Neural progenitor cell (in vitro differentiated cells): ENCODE results near the gene ADGRD1. TPM values are rescaled to one million over a fixed set of nuclear protein-coding genes. Genes with fewer than 3 reads are reported as not detected.
A peak's percentile ranks its signal among the peaks of the same experiment; 100 is the strongest.

Experiments
- DNase-seq: peaks from one replicate; pipeline ENCODE4 v3.0.0-alpha.2; 2016; ENCODE audit warnings: low spot score
- H2AFZ ChIP-seq: fragments of 200-600 bp; sonication (generic); replicated peaks from 2 replicates; pipeline ENCODE4 v1.6.1; 2016; ENCODE audit warnings: antibody characterized with exemption
- H3F3A ChIP-seq: fragments of 200-600 bp; sonication (generic); 2 replicates; pipeline ENCODE4 v1.6.1; 2016; ENCODE audit warnings: antibody characterized with exemption, low read depth
- H3K27ac ChIP-seq: fragments of 200-600 bp; sonication (generic); 2 replicates; pipeline ENCODE4 v1.5.1; 2016; ENCODE audit warnings: mild to moderate bottlenecking
- H3K27me3 ChIP-seq: fragments of 200-600 bp; sonication (generic); 2 replicates; pipeline ENCODE4 v1.6.1; 2016; ENCODE audit warnings: mild to moderate bottlenecking, moderate library complexity
- H3K36me3 ChIP-seq: fragments of 200-600 bp; sonication (generic); 2 replicates; pipeline ENCODE4 v1.5.1; 2016
- H3K4me1 ChIP-seq: fragments of 200-600 bp; sonication (generic); 2 replicates; pipeline ENCODE4 v1.6.1; 2016; ENCODE audit warnings: mixed run types
- H3K4me2 ChIP-seq: fragments of 200-600 bp; sonication (generic); 2 replicates; pipeline ENCODE4 v1.6.1; 2016
- H3K4me3 ChIP-seq: fragments of 200-600 bp; sonication (generic); 2 replicates; pipeline ENCODE4 v1.5.1; 2016
- H3K79me2 ChIP-seq: fragments of 200-600 bp; sonication (generic); 2 replicates; pipeline ENCODE4 v1.6.1; 2016; ENCODE audit warnings: low read depth
- H3K9ac ChIP-seq: fragments of 200-600 bp; sonication (generic); 2 replicates; pipeline ENCODE4 v1.6.1; 2016
- H3K9me3 ChIP-seq: fragments of 200-600 bp; sonication (generic); 2 replicates; pipeline ENCODE4 v1.5.1; 2016; ENCODE audit warnings: low read depth
- H4K20me1 ChIP-seq: fragments of 200-600 bp; sonication (generic); 2 replicates; pipeline ENCODE4 v1.6.1; 2016; ENCODE audit warnings: low read depth
- H3K27ac Mint-ChIP-seq: 3 replicates; pipeline ENCODE4 v1.8.0; 2021; ENCODE audit warnings: mixed read lengths
- H3K27me3 Mint-ChIP-seq: 2 replicates; pipeline ENCODE4 v1.8.0; 2022; ENCODE audit warnings: low read depth, mild to moderate bottlenecking, inconsistent platforms, moderate library complexity, mixed read lengths; ENCODE audit not compliant: insufficient read depth
- H3K36me3 Mint-ChIP-seq: 3 replicates; pipeline ENCODE4 v1.8.0; 2021; ENCODE audit warnings: mixed read lengths
- H3K4me1 Mint-ChIP-seq: 3 replicates; pipeline ENCODE4 v1.8.0; 2021; ENCODE audit warnings: mixed read lengths
- H3K4me3 Mint-ChIP-seq: 3 replicates; pipeline ENCODE4 v1.8.0; 2021; ENCODE audit warnings: mild to moderate bottlenecking, moderate library complexity, mixed read lengths
- H3K9me3 Mint-ChIP-seq: 3 replicates; pipeline ENCODE4 v1.8.0; 2020; ENCODE audit warnings: mixed read lengths
- EZH2 ChIP-seq: fragments of 200-600 bp; sonication (generic); IDR thresholded peaks from 2 replicates; pipeline ENCODE4 v1.6.1; 2017; ENCODE audit warnings: antibody characterized with exemption, mild to moderate bottlenecking, moderate library complexity
- EZH2phosphoT487 ChIP-seq: fragments of 200-600 bp; sonication (generic); IDR thresholded peaks from 2 replicates; pipeline ENCODE4 v1.6.1; 2017; ENCODE audit warnings: antibody characterized with exemption
- total RNA-seq: library from RNA; depleted of rRNA; stranded (reverse); fragments of >200 nt; gene quantifications from 2 replicates; pipeline ENCODE4 v1.2.3, GENCODE V29; 2015; ENCODE audit warnings: low replicate concordance
- TF ChIP-seq, protein P1 (sequence below): fragments of 200-600 bp; sonication (generic); IDR thresholded peaks from 2 replicates; pipeline ENCODE4 v1.5.1; 2017; ENCODE audit warnings: antibody characterized with exemption, mild to moderate bottlenecking

Gene ADGRD1
- total RNA-seq, 1 donor from 2014 or later, result not detected

DNA sequence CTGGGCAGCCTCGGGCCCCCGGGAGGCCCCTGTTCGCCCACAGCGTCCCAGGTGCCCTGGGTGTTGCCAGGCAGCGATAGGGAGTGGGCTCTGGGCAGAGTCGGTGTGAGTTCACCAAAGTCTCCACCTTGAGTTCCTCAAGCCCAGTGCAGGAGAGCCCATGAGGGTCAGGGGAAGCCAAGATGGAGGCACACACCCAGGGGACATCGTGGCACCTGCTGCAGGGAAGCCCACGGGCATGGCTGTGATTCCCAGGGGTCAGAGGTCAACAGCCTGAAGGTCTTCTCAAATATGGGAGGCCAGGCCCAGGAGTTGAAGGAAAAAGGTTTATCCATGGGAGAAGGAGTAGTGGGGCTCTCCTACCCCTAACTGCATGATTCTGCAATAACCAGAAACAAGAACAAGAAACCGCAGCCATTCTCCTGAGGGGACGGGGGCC, 148.8 kb downstream of the ADGRD1 start:
- Histone ChIP-seq H3K79me2 (no peaks in the 10 kb centered on the region), H3K4me1 (peaks cover 18% of the 10 kb centered on the region), H3K9me3 (no peaks in the 10 kb centered on the region), H2AFZ (peak overlapping the region; percentile 82), H3K27me3 (no peaks in the 10 kb centered on the region), H3K9ac (no peak overlapping the region), H3K27ac (no peak overlapping the region), H3K4me3 (no peak overlapping the region), H3F3A (peaks cover 5% of the 10 kb centered on the region), H4K20me1 (no peaks in the 10 kb centered on the region), H3K36me3 (no peaks in the 10 kb centered on the region), H3K4me2 (no peak overlapping the region)
- H3K9me3 Mint-ChIP-seq, result peaks cover 9% of the 10 kb centered on the region
- H3K36me3 Mint-ChIP-seq, result no peaks in the 10 kb centered on the region
- DNase-seq, result no peak
- H3K4me3 Mint-ChIP-seq, result no peak overlapping the region
- H3K27ac Mint-ChIP-seq, result no peak overlapping the region
- TF ChIP-seq, protein P1, sequence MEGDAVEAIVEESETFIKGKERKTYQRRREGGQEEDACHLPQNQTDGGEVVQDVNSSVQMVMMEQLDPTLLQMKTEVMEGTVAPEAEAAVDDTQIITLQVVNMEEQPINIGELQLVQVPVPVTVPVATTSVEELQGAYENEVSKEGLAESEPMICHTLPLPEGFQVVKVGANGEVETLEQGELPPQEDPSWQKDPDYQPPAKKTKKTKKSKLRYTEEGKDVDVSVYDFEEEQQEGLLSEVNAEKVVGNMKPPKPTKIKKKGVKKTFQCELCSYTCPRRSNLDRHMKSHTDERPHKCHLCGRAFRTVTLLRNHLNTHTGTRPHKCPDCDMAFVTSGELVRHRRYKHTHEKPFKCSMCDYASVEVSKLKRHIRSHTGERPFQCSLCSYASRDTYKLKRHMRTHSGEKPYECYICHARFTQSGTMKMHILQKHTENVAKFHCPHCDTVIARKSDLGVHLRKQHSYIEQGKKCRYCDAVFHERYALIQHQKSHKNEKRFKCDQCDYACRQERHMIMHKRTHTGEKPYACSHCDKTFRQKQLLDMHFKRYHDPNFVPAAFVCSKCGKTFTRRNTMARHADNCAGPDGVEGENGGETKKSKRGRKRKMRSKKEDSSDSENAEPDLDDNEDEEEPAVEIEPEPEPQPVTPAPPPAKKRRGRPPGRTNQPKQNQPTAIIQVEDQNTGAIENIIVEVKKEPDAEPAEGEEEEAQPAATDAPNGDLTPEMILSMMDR, result no peak
- TF ChIP-seq EZH2phosphoT487 (no peak), EZH2 (no peak)
- H3K4me1 Mint-ChIP-seq, result peaks cover 31% of the 10 kb centered on the region
- H3K27me3 Mint-ChIP-seq, result peaks cover 4% of the 10 kb centered on the region

DNA sequence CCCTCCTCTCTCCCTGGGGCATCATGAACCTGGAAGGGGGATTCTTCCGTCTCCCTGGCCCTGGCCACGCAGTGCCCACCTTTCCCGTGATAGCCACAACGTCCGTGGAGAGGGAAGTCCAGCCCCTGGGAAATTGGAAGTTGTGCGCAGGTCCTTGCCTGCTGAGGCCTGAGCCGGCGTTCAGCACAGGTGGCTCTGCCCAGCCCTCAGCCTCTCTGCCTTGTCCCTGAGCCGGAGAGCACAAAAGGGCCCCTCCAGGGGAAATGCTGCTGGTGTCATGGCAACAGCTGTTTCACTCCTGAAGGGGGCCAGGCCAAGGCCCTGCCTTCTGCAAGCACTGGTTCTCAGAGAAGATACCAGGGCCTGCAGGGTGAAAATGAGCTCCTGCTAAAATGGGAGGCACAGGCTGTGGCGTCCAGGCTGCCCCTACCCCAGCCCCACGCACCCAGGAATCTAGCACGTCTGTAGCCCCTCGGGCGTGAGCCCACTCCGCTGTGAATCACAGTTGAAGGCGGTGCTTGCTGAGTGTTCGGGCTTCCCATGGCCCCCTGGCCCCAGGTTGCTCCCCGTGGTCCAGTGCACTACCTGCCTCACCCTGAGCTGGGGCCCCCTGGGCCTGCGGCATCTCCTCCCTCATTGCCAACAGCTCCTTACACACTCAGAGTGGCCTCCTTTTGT, 149.4 kb downstream of the ADGRD1 start:
- Histone ChIP-seq H3K9me3 (no peaks in the 10 kb centered on the region), H4K20me1 (no peaks in the 10 kb centered on the region), H3F3A (peaks cover 5% of the 10 kb centered on the region), H2AFZ (peak overlapping the region; percentile 82), H3K27ac (no peak overlapping the region), H3K4me1 (peaks cover 18% of the 10 kb centered on the region), H3K27me3 (no peaks in the 10 kb centered on the region), H3K9ac (no peak overlapping the region), H3K4me2 (peak overlapping the region; percentile 27), H3K4me3 (no peak overlapping the region), H3K79me2 (no peaks in the 10 kb centered on the region), H3K36me3 (no peaks in the 10 kb centered on the region)
- TF ChIP-seq EZH2phosphoT487 (no peak), EZH2 (no peak)
- TF ChIP-seq, protein P1, result no peak
- Mint-ChIP-seq H3K9me3 (peaks cover 9% of the 10 kb centered on the region), H3K27ac (peak overlapping the region; percentile 88), H3K4me1 (peaks cover 31% of the 10 kb centered on the region), H3K36me3 (no peaks in the 10 kb centered on the region), H3K27me3 (peaks cover 6% of the 10 kb centered on the region), H3K4me3 (no peak overlapping the region)
- peak; percentile 68 for DNase-seq

DNA sequence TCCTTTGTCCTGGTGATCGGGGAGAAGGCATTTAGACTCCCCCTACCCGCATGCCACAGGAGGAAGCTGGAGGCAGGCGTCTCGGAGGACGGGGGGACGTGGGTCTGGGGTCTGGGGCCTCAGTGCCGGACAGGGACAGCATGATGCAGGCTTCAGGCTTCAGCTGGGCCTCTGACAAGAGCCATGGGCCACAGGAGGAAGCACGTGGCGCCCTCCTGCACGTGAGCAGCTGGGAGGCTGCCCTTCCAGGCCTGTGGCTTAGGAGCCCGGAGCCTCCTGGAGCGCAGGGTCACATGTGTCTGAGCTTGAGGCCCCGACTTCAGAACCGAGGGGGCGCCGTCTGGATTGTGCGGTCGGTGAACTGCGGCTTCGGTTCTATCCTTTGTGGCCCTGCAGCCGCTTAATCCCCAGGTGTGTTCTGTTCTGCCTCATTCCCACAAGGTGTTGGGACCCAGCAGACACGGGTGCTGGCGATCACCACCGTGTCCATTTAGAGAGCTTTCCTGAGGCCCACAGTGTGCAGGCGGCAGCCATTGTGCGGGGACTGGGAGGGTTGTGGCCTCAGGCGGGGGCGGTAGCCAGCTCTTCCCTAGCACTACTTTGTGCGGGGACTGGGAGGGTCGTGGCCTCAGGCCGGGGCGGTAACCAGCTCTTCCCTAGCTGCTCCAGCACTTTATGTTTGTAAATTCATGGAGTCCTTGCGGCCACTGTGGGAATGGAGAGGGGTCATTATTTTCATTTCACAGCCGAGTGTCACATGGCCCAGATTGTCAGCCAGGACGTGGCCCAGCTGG, 150.2 kb downstream of the ADGRD1 start:
- peaks cover 9% of the 10 kb centered on the region for H3K9me3 Mint-ChIP-seq
- Histone ChIP-seq H3K9ac (no peak overlapping the region), H3F3A (peaks cover 5% of the 10 kb centered on the region), H2AFZ (peak overlapping the region; percentile 82), H3K27ac (no peak overlapping the region), H3K36me3 (no peaks in the 10 kb centered on the region), H3K4me2 (peak overlapping the region; percentile 27), H3K79me2 (no peaks in the 10 kb centered on the region), H3K4me3 (no peak overlapping the region), H3K4me1 (peaks cover 18% of the 10 kb centered on the region), H3K9me3 (no peaks in the 10 kb centered on the region), H4K20me1 (no peaks in the 10 kb centered on the region), H3K27me3 (no peaks in the 10 kb centered on the region)
- H3K27ac Mint-ChIP-seq, result peak overlapping the region; percentile 83
- no peak overlapping the region for H3K4me3 Mint-ChIP-seq
- no peak for DNase-seq
- no peak for TF ChIP-seq EZH2phosphoT487
- TF ChIP-seq, protein P1, result no peak
- TF ChIP-seq EZH2, result no peak
- H3K27me3 Mint-ChIP-seq, result peaks cover 8% of the 10 kb centered on the region
- H3K36me3 Mint-ChIP-seq, result no peaks in the 10 kb centered on the region
- peaks cover 31% of the 10 kb centered on the region for H3K4me1 Mint-ChIP-seq
